Neural progenitor cell (in vitro differentiated cells): ENCODE measurements around the gene ALKBH2. TPM values are rescaled to one million over a fixed set of nuclear protein-coding genes. Genes with fewer than 3 reads are reported as not detected.

Experiments
- DNase-seq: peaks from one replicate; pipeline ENCODE4 v3.0.0-alpha.2; 2016; ENCODE audit warnings: low spot score
- H2AFZ ChIP-seq: fragments of 200-600 bp; sonication (generic); replicated peaks from 2 replicates; pipeline ENCODE4 v1.6.1; 2016; ENCODE audit warnings: antibody characterized with exemption
- H3F3A ChIP-seq: fragments of 200-600 bp; sonication (generic); 2 replicates; pipeline ENCODE4 v1.6.1; 2016; ENCODE audit warnings: antibody characterized with exemption, low read depth
- H3K27ac ChIP-seq: fragments of 200-600 bp; sonication (generic); 2 replicates; pipeline ENCODE4 v1.5.1; 2016; ENCODE audit warnings: mild to moderate bottlenecking
- H3K27me3 ChIP-seq: fragments of 200-600 bp; sonication (generic); 2 replicates; pipeline ENCODE4 v1.6.1; 2016; ENCODE audit warnings: mild to moderate bottlenecking, moderate library complexity
- H3K36me3 ChIP-seq: fragments of 200-600 bp; sonication (generic); 2 replicates; pipeline ENCODE4 v1.5.1; 2016
- H3K4me1 ChIP-seq: fragments of 200-600 bp; sonication (generic); 2 replicates; pipeline ENCODE4 v1.6.1; 2016; ENCODE audit warnings: mixed run types
- H3K4me2 ChIP-seq: fragments of 200-600 bp; sonication (generic); 2 replicates; pipeline ENCODE4 v1.6.1; 2016
- H3K4me3 ChIP-seq: fragments of 200-600 bp; sonication (generic); 2 replicates; pipeline ENCODE4 v1.5.1; 2016
- H3K79me2 ChIP-seq: fragments of 200-600 bp; sonication (generic); 2 replicates; pipeline ENCODE4 v1.6.1; 2016; ENCODE audit warnings: low read depth
- H3K9ac ChIP-seq: fragments of 200-600 bp; sonication (generic); 2 replicates; pipeline ENCODE4 v1.6.1; 2016
- H3K9me3 ChIP-seq: fragments of 200-600 bp; sonication (generic); 2 replicates; pipeline ENCODE4 v1.5.1; 2016; ENCODE audit warnings: low read depth
- H4K20me1 ChIP-seq: fragments of 200-600 bp; sonication (generic); 2 replicates; pipeline ENCODE4 v1.6.1; 2016; ENCODE audit warnings: low read depth
- H3K27ac Mint-ChIP-seq: 3 replicates; pipeline ENCODE4 v1.8.0; 2021; ENCODE audit warnings: mixed read lengths
- H3K27me3 Mint-ChIP-seq: 2 replicates; pipeline ENCODE4 v1.8.0; 2022; ENCODE audit warnings: low read depth, mild to moderate bottlenecking, inconsistent platforms, moderate library complexity, mixed read lengths; ENCODE audit not compliant: insufficient read depth
- H3K36me3 Mint-ChIP-seq: 3 replicates; pipeline ENCODE4 v1.8.0; 2021; ENCODE audit warnings: mixed read lengths
- H3K4me1 Mint-ChIP-seq: 3 replicates; pipeline ENCODE4 v1.8.0; 2021; ENCODE audit warnings: mixed read lengths
- H3K4me3 Mint-ChIP-seq: 3 replicates; pipeline ENCODE4 v1.8.0; 2021; ENCODE audit warnings: mild to moderate bottlenecking, moderate library complexity, mixed read lengths
- H3K9me3 Mint-ChIP-seq: 3 replicates; pipeline ENCODE4 v1.8.0; 2020; ENCODE audit warnings: mixed read lengths
- EZH2 ChIP-seq: fragments of 200-600 bp; sonication (generic); IDR thresholded peaks from 2 replicates; pipeline ENCODE4 v1.6.1; 2017; ENCODE audit warnings: antibody characterized with exemption, mild to moderate bottlenecking, moderate library complexity
- EZH2phosphoT487 ChIP-seq: fragments of 200-600 bp; sonication (generic); IDR thresholded peaks from 2 replicates; pipeline ENCODE4 v1.6.1; 2017; ENCODE audit warnings: antibody characterized with exemption
- small RNA-seq: library from RNA; depleted of rRNA; stranded (forward); fragments of <200 nt; gene quantifications from one replicate; pipeline ENCODE3, GENCODE V24; 2015
- total RNA-seq: library from RNA; depleted of rRNA; stranded (reverse); fragments of >200 nt; gene quantifications from 2 replicates; pipeline ENCODE4 v1.2.3, GENCODE V29; 2015; ENCODE audit warnings: low replicate concordance
- TF ChIP-seq, protein P1 (sequence below): fragments of 200-600 bp; sonication (generic); IDR thresholded peaks from 2 replicates; pipeline ENCODE4 v1.5.1; 2017; ENCODE audit warnings: antibody characterized with exemption, mild to moderate bottlenecking

The ALKBH2 gene
- total RNA-seq, 1 donor from 2014 or later: 18.5 TPM

DNA sequence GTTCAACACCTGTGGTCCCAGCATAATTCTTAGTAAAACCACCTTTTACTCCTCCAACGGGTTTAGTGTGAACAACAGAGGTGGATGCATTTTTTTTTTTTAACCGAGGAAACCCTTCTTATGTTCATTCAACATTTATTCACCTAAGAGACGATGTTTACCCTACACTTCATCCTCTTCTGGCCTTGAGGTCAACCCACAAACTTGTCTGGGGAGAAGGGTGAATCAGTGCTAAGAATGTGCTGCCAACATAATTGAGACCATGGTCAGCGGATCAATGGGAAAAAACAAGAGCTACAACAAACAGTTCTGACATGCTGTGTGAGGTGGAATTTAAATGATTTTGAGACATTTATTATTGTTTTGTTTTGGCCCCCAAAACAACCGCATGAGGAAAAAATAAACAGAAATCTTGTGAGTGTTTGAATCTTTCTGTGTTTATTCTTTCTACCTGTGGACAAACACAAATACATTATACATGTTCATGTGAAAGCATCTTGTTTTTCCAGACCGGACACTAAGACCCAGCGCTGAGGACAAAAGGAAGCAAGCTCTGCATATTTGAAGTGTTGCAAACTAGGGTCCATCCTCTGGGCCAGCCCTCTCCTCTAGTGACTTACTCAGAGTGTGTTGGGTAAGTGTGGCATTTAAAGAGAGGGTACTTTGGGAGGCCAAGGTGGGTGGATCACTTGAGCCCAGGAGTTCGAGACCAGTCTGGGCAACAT is 46.0 kb downstream of the ALKBH2 start:
- H3K4me3 Mint-ChIP-seq: no peak overlapping the region
- H3K27ac Mint-ChIP-seq: no peak overlapping the region
- H4K20me1 ChIP-seq: no peaks in the 10 kb centered on the region
- no peak overlapping the region for H2AFZ ChIP-seq
- peaks cover 6% of the 10 kb centered on the region for H3K4me1 Mint-ChIP-seq
- H3K36me3 Mint-ChIP-seq: no peaks in the 10 kb centered on the region
- H3F3A ChIP-seq: no peaks in the 10 kb centered on the region
- H3K27me3 ChIP-seq: peaks cover 24% of the 10 kb centered on the region
- TF ChIP-seq EZH2: no peak
- no peak for TF ChIP-seq EZH2phosphoT487
- TF ChIP-seq, protein P1, sequence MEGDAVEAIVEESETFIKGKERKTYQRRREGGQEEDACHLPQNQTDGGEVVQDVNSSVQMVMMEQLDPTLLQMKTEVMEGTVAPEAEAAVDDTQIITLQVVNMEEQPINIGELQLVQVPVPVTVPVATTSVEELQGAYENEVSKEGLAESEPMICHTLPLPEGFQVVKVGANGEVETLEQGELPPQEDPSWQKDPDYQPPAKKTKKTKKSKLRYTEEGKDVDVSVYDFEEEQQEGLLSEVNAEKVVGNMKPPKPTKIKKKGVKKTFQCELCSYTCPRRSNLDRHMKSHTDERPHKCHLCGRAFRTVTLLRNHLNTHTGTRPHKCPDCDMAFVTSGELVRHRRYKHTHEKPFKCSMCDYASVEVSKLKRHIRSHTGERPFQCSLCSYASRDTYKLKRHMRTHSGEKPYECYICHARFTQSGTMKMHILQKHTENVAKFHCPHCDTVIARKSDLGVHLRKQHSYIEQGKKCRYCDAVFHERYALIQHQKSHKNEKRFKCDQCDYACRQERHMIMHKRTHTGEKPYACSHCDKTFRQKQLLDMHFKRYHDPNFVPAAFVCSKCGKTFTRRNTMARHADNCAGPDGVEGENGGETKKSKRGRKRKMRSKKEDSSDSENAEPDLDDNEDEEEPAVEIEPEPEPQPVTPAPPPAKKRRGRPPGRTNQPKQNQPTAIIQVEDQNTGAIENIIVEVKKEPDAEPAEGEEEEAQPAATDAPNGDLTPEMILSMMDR: no peak
- DNase-seq: no peak
- no peak overlapping the region for H3K4me3 ChIP-seq
- no peaks in the 10 kb centered on the region for H3K36me3 ChIP-seq
- peaks cover 6% of the 10 kb centered on the region for H3K27me3 Mint-ChIP-seq
- H3K4me1 ChIP-seq: no peaks in the 10 kb centered on the region
- no peaks in the 10 kb centered on the region for H3K9me3 ChIP-seq
- no peaks in the 10 kb centered on the region for H3K79me2 ChIP-seq
- H3K27ac ChIP-seq: no peak overlapping the region
- no peaks in the 10 kb centered on the region for H3K9me3 Mint-ChIP-seq
- H3K9ac ChIP-seq: no peak overlapping the region
- H3K4me2 ChIP-seq: no peak overlapping the region

DNA sequence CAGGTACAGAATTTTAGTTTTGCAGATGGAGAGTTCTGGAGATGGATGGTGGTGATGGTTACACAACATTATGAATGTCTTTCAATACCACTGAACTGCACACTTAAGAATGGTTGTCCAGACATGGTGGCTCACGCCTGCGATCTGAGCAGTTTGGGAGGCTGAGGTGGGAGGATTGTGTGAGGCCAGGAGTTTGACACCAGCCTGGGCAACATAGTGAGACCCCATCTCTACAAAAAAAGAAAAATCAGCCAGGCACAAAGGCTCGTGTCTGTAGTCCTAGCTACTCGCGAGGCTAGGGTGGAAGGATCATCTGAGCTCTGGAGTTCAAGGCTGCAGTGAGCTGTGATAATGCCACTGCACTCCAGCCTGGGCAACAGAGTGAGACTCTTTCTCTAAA is 49.0 kb downstream of the ALKBH2 start:
- peaks cover 8% of the 10 kb centered on the region for H3K27me3 Mint-ChIP-seq
- Histone ChIP-seq H3K4me3 (no peak overlapping the region), H2AFZ (no peak overlapping the region), H3F3A (no peaks in the 10 kb centered on the region), H3K4me1 (no peaks in the 10 kb centered on the region), H3K27ac (no peak overlapping the region), H3K9ac (no peak overlapping the region), H3K9me3 (no peaks in the 10 kb centered on the region), H3K79me2 (no peaks in the 10 kb centered on the region), H3K27me3 (peaks cover 29% of the 10 kb centered on the region), H3K4me2 (no peak overlapping the region), H4K20me1 (no peaks in the 10 kb centered on the region), H3K36me3 (no peaks in the 10 kb centered on the region)
- no peaks in the 10 kb centered on the region for H3K9me3 Mint-ChIP-seq
- H3K4me3 Mint-ChIP-seq: no peak overlapping the region
- H3K36me3 Mint-ChIP-seq: no peaks in the 10 kb centered on the region
- DNase-seq: no peak
- TF ChIP-seq, protein P1: no peak
- no peak for TF ChIP-seq EZH2phosphoT487
- no peak for TF ChIP-seq EZH2
- no peak overlapping the region for H3K27ac Mint-ChIP-seq
- H3K4me1 Mint-ChIP-seq: no peaks in the 10 kb centered on the region

Small RNA genes lying within 50 kb of the gene (small RNA-seq; reads per million reads assigned to genes)
- not detected for gene RNA5SP372

Other genes starting within 250 kb of the ALKBH2 start
- gene SSH1, start 235.9 kb downstream of the ALKBH2 start, total RNA-seq: 8.4 and 10.2 TPM in 2 replicates
- not detected in 2 replicates for gene DAO, start 213.4 kb downstream of the ALKBH2 start, total RNA-seq
- gene SVOP, start 72.4 kb downstream of the ALKBH2 start, total RNA-seq: 0.12 TPM in 1 of 2 replicates, not detected in the other
- gene USP30, start 40.9 kb downstream of the ALKBH2 start, total RNA-seq: 17.4 and 17.6 TPM in 2 replicates
- gene UNG, start 4.1 kb upstream of the ALKBH2 start, total RNA-seq: 71.0 and 132 TPM in 2 replicates
- 2.4 and 5.0 TPM in 2 replicates for gene ACACB, start 23.1 kb upstream of the ALKBH2 start, total RNA-seq
- 0.25 TPM in 1 of 2 replicates, not detected in the other for gene FOXN4, start 215.8 kb upstream of the ALKBH2 start, total RNA-seq